IPS-15b (cell line): ENCODE measurements around the gene HOXA2.
A peak's percentile ranks its signal among the peaks of the same experiment; 100 is the strongest.

Source experiments
- H3K27me3 ChIP-seq: one replicate; pipeline ENCODE4 v1.6.1; 2013; ENCODE audit warnings: low read length; ENCODE audit not compliant: control insufficient read depth, insufficient read depth
- H3K36me3 ChIP-seq: one replicate; pipeline ENCODE4 v1.6.1; 2013; ENCODE audit warnings: low read length; ENCODE audit not compliant: control insufficient read depth, insufficient read depth
- H3K4me1 ChIP-seq: one replicate; pipeline ENCODE4 v1.6.1; 2013; ENCODE audit warnings: mild to moderate bottlenecking, low read length; ENCODE audit not compliant: control insufficient read depth, insufficient read depth
- H3K4me3 ChIP-seq: one replicate; pipeline ENCODE4 v1.5.1; 2013; ENCODE audit warnings: low read depth, low read length
- H3K9ac ChIP-seq: one replicate; pipeline ENCODE4 v1.6.1; 2013; ENCODE audit warnings: low read depth, mild to moderate bottlenecking, low read length
- H3K9me3 ChIP-seq: one replicate; pipeline ENCODE4 v1.6.1; 2013; ENCODE audit warnings: mild to moderate bottlenecking, low read length; ENCODE audit not compliant: control insufficient read depth, insufficient read depth

Gene HOXA2

DNA sequence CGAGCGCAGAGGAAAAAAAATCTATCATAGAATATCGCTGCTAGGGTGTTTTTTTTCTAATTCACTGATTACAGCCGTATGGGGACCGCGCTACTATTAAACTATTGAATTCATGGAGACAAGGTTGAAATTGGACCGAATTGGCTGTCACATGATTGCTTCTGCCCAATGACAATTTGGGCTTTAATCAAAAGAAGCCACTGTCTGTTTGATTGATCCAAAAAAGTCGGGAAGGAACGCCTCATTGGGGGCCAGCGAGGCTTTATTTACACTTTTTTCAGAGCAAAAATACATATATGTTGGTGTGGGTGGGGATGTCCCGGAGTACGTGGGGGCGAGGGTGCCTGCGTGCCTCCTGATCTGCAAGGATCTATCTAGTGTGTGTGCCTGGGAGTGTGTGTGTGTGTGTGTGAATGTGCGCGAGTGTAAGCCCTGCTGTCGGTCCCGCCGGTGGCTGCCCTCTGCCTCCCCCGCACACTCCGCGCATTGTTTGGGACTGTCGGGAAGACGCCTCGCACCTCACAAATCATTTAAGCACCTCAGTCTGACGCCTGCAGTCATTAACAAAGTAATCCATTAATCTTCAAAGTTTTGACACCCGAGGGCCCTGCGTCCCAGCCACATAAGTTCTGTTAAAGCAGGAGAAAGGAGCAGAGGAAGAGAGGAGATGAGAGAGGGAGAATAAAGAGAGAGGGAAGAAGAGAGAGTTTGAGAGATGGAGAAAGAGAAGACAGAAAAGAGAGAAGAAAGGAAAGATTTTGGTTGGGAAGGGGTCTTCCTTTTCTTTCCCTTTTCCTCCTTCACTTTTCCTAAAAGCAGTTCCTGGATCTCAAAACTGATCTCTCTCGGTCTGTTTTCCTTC is at the start of gene HOXA2:
Gene HOXA2 (minus strand): TSS at position 103 of the 862 bp plus-strand sequence. CDS start 183 bp downstream, outside the sequence.
- H3K9me3 ChIP-seq, result no peaks in the 10 kb centered on the region
- H3K27me3 ChIP-seq, result peaks cover 100% of the 10 kb centered on the region
- peak within 1 kb of the TSS; percentile 43 for H3K4me3 ChIP-seq
- H3K4me1 ChIP-seq, result peaks cover 9% of the 10 kb centered on the region
- no peak within 1 kb of the TSS for H3K9ac ChIP-seq
- no peaks in the 10 kb centered on the region for H3K36me3 ChIP-seq

- Histone ChIP-seq H3K9ac (no peak overlapping the region), H3K27me3 (peaks cover 99% of the 10 kb centered on the region), H3K4me3 (peak overlapping the region; percentile 37), H3K36me3 (no peaks in the 10 kb centered on the region), H3K4me1 (no peaks in the 10 kb centered on the region), H3K9me3 (no peaks in the 10 kb centered on the region)
These were observed 49.0 kb upstream of the HOXA2 start for GRCh38 chr7:27151341-27151930.

DNA sequence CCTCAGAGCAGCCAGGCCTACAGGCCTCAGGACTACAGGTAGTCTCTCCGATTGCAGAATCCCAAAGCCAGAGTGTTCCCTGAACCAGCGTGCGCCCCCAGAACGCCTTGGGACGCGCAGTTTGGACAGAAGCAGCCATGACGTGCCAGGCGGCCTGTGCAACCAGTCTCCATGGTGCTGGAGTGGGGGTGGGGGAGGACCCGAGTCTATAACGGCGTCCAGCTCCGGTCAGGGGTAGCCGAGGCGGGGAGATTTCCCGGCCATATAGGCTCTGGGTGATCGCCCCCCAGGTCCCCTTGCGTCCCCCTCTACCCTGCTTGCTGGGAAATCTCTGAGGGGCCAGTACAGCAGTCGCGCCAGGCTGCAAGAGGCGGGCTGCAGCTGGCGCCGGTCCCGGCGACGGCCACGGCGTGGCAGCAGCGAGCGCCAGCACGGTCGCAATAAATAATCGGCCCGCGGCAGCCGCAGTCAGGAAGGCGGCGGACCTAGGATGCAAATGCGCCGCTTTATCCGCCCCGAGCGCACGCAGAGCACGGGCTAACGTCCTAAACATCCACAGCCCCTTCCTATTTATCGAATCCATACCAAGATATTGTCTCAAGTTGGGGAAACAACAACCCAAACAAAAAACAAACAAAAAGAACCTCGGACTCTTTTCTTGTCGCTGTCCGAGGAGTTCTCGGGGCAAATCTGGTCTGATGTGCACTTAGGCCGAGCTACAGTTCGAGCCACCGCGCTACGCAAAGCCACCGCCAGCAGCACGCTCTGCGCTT is 48.3 kb upstream of the HOXA2 start:
- peaks cover 99% of the 10 kb centered on the region for H3K27me3 ChIP-seq
- H3K9ac ChIP-seq, result no peak overlapping the region
- no peaks in the 10 kb centered on the region for H3K9me3 ChIP-seq
- no peaks in the 10 kb centered on the region for H3K36me3 ChIP-seq
- H3K4me1 ChIP-seq, result no peaks in the 10 kb centered on the region
- H3K4me3 ChIP-seq, result peak overlapping the region; percentile 37

DNA sequence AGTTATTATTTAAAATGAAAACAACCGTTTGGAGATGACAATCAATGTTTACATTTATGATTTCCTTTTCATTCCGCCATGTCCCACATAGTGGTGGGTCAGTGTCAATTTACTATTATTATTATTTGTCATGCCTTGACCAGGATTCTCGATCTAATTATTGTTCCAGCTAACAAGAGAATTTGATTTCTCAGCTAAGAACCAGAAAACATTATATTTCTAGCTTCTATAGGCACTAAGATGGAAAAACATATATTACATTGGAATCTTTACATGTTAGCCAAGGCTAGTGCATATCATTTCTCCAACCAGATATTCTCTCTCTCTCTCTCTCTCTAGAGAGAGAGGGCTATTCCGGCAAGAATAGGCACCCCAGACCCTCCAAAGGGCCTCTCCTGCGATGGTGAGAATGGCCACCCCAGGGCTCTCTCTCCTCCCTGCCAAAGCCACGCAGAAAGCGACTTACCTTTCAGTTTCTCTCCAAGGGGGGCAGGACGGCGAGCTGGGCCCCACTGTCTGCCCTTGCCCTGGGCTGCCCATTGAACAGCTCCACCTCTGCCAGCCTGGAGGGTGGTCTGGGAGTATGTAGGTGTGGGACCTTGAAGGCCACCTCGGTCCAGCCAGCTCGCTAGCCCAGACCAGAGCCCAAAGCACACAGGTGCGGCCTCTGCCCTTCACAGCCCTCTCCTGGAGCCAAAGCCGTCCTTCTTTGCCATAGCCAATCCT is 47.5 kb upstream of the HOXA2 start:
- peaks cover 99% of the 10 kb centered on the region for H3K27me3 ChIP-seq
- no peaks in the 10 kb centered on the region for H3K9me3 ChIP-seq
- no peaks in the 10 kb centered on the region for H3K36me3 ChIP-seq
- no peaks in the 10 kb centered on the region for H3K4me1 ChIP-seq
- H3K9ac ChIP-seq, result no peak overlapping the region
- peak overlapping the region; percentile 24 for H3K4me3 ChIP-seq

GRCh38 chr7:27148756-27149641 is 46.5 kb upstream of the HOXA2 start:
- H3K9ac ChIP-seq, result no peak overlapping the region
- H3K9me3 ChIP-seq, result no peaks in the 10 kb centered on the region
- no peaks in the 10 kb centered on the region for H3K4me1 ChIP-seq
- no peak overlapping the region for H3K4me3 ChIP-seq
- peaks cover 99% of the 10 kb centered on the region for H3K27me3 ChIP-seq
- H3K36me3 ChIP-seq, result no peaks in the 10 kb centered on the region

DNA sequence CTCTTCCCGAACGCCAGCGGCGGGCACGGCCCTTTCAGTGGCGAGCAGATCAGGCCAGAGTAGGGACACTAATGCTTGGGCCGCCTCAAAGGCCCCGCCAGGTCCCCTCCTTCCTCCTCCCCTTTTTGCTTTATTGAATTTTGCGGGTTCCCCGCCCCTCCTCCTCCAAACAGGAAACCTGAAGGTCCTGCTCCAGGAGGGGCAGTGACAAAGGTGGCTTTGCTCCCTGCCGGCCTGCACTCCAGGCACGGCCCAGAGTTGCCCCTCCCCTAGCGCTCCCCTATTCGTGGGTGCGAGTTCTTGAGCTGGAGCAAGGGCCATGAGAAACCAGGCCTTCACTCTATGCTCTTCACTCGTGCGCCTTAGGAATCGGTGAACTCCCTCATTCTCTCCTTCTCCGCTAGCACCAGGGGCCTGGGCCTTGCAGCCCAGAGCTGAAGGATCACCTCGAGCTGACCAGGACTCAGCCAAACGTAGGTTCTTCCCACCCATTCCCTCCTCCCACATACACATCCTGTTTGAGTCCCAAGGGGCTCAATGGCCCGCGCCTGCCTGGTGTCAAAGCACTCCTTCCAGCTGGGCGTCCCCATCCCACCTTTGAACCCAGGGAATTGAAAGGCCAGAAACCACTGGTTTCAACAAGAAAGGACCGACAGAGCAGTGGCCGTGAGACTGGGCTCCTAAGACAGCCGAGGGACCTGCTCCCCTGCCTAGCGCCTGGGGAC is 45.7 kb upstream of the HOXA2 start:
- Histone ChIP-seq H3K27me3 (peaks cover 99% of the 10 kb centered on the region), H3K36me3 (no peaks in the 10 kb centered on the region), H3K9ac (no peak overlapping the region), H3K4me3 (peak overlapping the region; percentile 2), H3K4me1 (no peaks in the 10 kb centered on the region), H3K9me3 (no peaks in the 10 kb centered on the region)

DNA sequence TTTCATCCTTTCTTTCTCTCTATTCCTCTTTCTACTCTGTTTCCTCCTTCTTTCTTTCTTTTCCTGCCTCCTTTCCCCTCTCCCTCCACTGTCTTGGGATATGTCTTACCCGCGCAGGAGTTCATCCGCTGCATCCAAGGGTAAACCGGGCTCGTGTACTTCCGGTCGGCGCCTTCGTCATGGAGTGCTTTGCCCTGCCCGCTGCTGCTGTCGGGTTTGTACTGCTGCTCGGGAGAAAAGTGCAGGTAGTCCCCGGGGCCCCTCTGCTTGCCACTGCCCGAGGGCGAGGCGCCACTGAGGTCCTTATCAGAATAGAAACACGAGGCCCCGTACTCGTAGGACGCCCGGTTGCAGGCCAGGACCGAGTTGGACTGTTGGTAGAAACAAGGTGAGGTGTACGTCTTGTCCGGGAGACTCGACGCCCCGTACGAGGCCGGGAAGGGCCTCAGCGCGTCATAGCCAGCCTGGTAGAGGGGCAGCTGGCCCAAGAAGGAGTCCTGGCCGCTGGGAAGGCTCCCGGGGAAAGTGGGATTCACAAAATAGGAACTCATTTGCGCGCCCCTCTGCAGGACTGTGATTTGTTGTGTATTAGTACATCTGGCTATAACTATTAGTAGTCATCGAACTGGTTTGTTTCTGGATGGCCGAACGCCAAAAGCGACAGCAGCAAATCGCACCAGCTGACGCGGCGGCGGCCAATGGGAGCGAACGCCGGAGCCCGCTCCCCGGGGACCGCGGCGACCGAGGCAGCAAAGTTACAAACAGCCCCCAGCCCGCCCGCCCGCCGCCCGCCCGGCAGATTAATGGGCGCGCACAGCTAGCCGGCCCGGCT is 44.9 kb upstream of the HOXA2 start, which contains the start of gene HOXA6:
Gene HOXA6 (minus strand): TSS at position 576 of the 832 bp plus-strand sequence. CDS start 25 bp downstream, at position 551.
- Histone ChIP-seq H3K9ac (no peak within 1 kb of the TSS), H3K9me3 (no peaks in the 10 kb centered on the region), H3K4me3 (peak within 1 kb of the TSS; percentile 30), H3K27me3 (peaks cover 99% of the 10 kb centered on the region), H3K36me3 (no peaks in the 10 kb centered on the region), H3K4me1 (no peaks in the 10 kb centered on the region)

DNA sequence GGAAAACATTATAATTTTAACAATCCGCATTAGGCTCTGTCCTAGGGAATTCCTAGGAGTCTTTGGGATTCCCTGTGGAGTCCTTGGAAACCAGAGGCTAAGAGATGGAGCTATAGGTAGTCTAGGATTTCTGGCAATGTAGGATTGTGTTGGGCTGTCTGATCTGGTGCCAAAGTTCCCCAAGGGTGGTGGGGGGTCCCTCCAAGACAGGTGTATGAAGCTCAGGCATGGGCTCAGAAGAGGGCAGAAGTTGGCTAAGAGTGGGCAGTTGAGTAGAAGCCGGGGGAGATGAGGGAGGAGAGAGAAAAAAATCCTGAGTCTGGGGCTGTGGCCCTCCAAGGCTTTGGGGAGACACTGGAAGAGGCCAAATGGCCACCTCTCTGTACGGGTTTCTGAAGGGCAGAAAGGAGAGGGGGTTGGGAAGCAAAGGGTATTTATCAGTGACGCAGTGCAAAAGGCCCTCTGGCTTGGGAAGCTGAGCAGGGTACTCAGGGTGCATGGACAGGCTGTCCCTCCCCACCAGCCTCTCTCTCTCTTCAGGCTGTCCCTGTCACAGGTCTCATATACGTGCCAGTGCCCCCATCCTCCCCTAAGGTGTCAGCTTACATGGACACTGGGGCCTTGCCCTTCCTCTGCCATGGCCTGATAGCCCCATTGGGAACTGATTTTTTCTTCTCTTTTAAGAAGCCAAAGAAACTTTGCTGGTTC is 44.2 kb upstream of the HOXA2 start:
- Histone ChIP-seq H3K9ac (no peak overlapping the region), H3K27me3 (peaks cover 99% of the 10 kb centered on the region), H3K4me3 (peak overlapping the region; percentile 0), H3K4me1 (no peaks in the 10 kb centered on the region), H3K36me3 (no peaks in the 10 kb centered on the region), H3K9me3 (no peaks in the 10 kb centered on the region)

- Histone ChIP-seq H3K36me3 (no peaks in the 10 kb centered on the region), H3K4me1 (no peaks in the 10 kb centered on the region), H3K9ac (no peak overlapping the region), H3K27me3 (peaks cover 99% of the 10 kb centered on the region), H3K4me3 (peak overlapping the region; percentile 26), H3K9me3 (no peaks in the 10 kb centered on the region)
These were observed 43.5 kb upstream of the HOXA2 start for GRCh38 chr7:27145914-27146412.
